ENCODE results near the gene KNDC1.

- TF ChIP-seq CTCF (IDR thresholded peaks at IDR 0.05) (no peak), POLR2A (IDR thresholded peaks at IDR 0.05) (no peak), EP300 (IDR thresholded peaks at IDR 0.05) (no peak)
Measured at GRCh38 chr10:133227256-133227655, 67.2 kb downstream of the KNDC1 start.
